Bronchial epithelial cell (primary cell): ENCODE results near the gene BCAS2. TPM values are rescaled to one million over a fixed set of nuclear protein-coding genes. Genes with fewer than 3 reads are reported as not detected.
A peak's percentile ranks its signal among the peaks of the same experiment; 100 is the strongest.

ENCODE experiments used
- DNase-seq: peaks from one replicate; pipeline ENCODE4 v3.0.0-alpha.2; 2010; ENCODE audit warnings: low read depth
- FAIRE-seq: peaks from 2 replicates; lab custom pipeline; 2011; peaks lifted over from hg19 to GRCh38; lab: Jason Lieb, UNC
- H3K27me3 ChIP-seq: 2 replicates; pipeline ENCODE4 v1.5.1; 2011; ENCODE audit warnings: low read length; ENCODE audit not compliant: control insufficient read depth, insufficient read depth
- H3K36me3 ChIP-seq: 2 replicates; pipeline ENCODE4 v1.5.1; 2011; ENCODE audit warnings: low read length; ENCODE audit not compliant: control insufficient read depth, insufficient read depth
- H3K4me3 ChIP-seq: 2 replicates; pipeline ENCODE4 v1.5.1; 2011; ENCODE audit warnings: mild to moderate bottlenecking, low read depth, low read length, control low read depth
- total RNA-seq: library from RNA; depleted of rRNA; stranded (reverse); fragments of >200 nt; gene quantifications from 2 replicates; pipeline ENCODE4 v1.2.1, GENCODE V29; 2014
- TF ChIP-seq, protein P1 (sequence below): IDR thresholded peaks from 2 replicates; pipeline ENCODE4 v1.5.1; 2011; ENCODE audit warnings: mild to moderate bottlenecking, moderate library complexity, low read length, control low read depth, inconsistent platforms; ENCODE audit not compliant: insufficient read depth, severe bottlenecking

BCAS2 gene
- total RNA-seq = 59.8 and 75.8 TPM in 2 replicates

DNA sequence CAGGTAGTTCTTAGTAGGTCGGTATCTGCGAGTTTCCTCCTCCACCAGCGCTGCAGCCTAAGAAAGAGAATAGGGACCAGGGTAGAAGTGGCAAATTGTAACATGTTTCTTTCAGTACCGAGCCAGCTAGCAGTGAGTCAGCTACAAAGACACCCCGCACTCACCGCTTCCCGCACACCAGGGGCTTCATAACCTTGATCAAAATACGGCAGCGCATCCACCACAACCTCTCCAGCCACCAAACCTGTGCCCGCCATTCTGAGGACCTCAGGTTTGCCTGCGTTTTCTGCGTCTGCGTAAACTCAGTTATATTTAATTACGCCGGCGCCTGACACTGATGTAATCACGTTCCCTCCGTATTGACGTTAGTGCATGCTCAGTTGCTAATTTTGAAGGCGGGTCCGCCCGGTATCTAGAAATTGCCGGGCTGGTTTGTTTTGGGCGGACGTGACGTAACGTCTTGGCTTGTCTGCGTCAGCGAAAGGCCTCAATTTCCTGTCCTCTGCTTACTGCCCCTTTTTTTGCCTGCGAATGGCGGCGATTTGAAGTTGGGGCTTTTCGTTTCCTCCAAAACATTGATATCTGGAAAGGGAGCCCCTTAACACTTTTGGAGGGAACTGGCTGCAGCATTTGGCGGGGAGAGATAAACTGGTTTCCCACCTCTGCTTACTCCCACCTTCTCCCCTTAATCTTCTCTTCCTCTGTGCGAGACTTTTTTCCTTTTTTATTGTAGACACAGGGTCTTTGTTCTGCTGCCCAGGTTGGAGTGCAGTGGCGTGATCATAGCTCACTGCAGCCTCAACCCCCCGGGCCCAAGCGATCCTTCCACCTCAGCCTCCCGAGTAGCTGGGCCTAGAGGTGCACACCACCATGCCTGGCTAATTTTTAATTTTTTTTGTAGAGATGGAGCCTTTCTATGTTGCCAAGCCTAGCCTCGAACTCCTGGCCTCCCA lies at the start of gene BCAS2:
BCAS2 (minus strand) TSS at position 281 of the 953 bp plus-strand sequence; CDS start at position 257, 24 bp downstream.
- Histone ChIP-seq H3K27me3 (no peaks in the 10 kb centered on the region), H3K4me3 (peak within 1 kb of the TSS; percentile 63), H3K36me3 (peaks cover 9% of the 10 kb centered on the region)
- TF ChIP-seq, protein P1, sequence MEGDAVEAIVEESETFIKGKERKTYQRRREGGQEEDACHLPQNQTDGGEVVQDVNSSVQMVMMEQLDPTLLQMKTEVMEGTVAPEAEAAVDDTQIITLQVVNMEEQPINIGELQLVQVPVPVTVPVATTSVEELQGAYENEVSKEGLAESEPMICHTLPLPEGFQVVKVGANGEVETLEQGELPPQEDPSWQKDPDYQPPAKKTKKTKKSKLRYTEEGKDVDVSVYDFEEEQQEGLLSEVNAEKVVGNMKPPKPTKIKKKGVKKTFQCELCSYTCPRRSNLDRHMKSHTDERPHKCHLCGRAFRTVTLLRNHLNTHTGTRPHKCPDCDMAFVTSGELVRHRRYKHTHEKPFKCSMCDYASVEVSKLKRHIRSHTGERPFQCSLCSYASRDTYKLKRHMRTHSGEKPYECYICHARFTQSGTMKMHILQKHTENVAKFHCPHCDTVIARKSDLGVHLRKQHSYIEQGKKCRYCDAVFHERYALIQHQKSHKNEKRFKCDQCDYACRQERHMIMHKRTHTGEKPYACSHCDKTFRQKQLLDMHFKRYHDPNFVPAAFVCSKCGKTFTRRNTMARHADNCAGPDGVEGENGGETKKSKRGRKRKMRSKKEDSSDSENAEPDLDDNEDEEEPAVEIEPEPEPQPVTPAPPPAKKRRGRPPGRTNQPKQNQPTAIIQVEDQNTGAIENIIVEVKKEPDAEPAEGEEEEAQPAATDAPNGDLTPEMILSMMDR = no peak
- FAIRE-seq = peak; percentile 50
- DNase-seq = peak; percentile 95

DNA sequence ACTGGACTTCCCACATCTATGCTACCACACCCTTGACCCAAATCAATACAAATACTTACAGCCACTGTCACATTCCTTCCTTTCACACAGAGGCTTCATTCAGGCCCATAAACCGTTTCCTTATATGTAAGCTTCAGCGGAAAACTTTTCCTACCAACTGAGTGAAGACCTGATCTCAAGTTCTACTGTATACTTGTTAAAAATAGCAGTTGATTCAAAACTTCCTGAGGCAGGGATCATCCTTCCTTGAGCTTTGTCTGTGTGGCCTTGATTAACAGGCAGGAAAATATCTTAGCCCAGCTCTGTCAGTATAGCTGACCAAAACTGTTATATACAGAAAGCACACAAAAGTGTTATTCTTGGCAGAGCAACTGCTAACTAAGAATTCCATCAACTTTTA lies 45.7 kb upstream of the BCAS2 start:
- Histone ChIP-seq H3K27me3 (no peaks in the 10 kb centered on the region), H3K4me3 (no peak overlapping the region), H3K36me3 (no peaks in the 10 kb centered on the region)
- no peak for FAIRE-seq
- DNase-seq = no peak
- TF ChIP-seq, protein P1 = no peak

DNA sequence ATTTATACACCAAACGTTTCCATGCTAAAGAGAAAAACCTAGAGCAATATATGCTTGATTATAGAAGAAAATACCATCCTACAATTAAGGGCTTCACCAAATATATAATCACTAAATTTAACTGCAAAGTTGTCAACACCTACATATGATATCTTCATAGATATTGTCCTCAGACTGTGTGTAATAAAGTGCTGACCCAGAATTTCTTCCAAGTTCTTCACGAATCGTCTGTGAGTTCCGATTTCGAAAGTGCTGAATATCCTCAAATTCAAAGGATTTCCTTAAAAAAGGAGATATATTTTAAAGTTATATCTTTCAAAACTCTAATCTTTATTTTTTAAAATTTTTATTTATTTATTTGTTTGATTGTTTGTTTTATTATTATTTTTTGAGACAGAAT lies 41.9 kb upstream of the BCAS2 start:
- FAIRE-seq (no peak), DNase-seq (no peak)
- TF ChIP-seq, protein P1 = no peak
- H3K4me3 ChIP-seq = no peak overlapping the region
- no peaks in the 10 kb centered on the region for H3K27me3 ChIP-seq
- peaks cover 5% of the 10 kb centered on the region for H3K36me3 ChIP-seq

DNA sequence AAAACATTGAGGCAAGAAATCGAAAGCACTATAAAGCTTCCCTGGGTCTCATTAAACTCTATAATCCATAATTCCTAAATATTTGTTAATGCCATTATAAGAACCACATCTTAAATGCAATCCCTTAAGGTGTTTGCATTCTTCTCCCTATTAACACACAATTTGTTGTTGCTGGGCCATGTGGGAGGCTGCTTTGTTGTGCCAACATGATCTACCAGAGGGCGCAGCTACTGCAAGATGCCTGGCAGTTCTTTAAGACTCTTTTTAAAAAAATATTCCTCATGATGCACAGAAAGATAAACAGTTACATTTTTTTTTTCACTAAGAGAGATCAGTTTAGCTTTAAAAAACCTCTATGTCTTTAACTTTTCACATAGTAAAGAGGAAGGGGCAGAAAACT lies 39.0 kb upstream of the BCAS2 start:
- TF ChIP-seq, protein P1 = peak; percentile 6
- Histone ChIP-seq H3K36me3 (peaks cover 8% of the 10 kb centered on the region), H3K27me3 (no peaks in the 10 kb centered on the region), H3K4me3 (no peak overlapping the region)
- FAIRE-seq = no peak
- DNase-seq = peak; percentile 42

DNA sequence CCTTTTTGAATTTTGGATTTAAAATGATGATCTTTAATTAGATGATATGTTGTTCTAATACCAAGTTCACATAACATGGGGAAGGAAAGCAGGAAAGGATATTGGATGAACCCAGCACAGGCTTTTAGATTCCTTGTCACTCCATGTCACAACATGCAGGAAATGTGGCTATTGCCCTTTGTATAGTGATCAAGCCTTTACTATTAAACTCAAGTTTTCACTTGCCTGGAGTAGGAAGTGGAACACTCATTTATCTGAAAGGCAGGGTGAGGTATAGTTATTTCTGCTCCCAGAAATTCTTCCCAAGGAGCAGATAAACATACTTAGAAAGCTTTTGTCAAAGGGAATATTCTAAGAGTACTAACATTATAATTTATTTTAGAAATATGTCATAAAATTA lies 37.2 kb upstream of the BCAS2 start:
- H3K27me3 ChIP-seq = no peaks in the 10 kb centered on the region
- no peak for FAIRE-seq
- DNase-seq = peak; percentile 94
- TF ChIP-seq, protein P1 = no peak
- peaks cover 8% of the 10 kb centered on the region for H3K36me3 ChIP-seq
- H3K4me3 ChIP-seq = no peak overlapping the region
